ENCODE measurements around the gene ARL3. TPM values are rescaled to one million over a fixed set of nuclear protein-coding genes. Genes with fewer than 3 reads are reported as not detected.
A peak's percentile ranks its signal among the peaks of the same experiment; 100 is the strongest.

The ARL3 gene
- total RNA-seq, 1 experiment from 2014 or later = 16.5 TPM

DNA sequence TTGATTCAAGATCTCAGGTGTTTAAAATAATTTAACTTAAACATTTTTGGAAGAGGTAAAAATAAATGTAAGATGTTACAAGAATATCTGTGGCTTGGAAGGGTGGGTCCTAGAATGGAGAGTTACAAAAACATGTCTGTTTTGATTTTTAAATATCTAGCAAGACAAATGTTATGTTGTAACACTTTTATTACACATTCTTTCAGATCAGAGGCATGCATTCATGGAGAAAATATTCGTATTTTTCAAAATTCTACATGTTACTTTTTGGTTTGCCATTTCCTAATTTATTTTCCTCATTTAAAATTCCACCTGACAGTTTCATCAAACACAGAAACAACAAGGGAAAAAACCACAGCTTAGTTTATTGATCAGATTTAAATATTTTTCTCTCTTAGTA lies 39.5 kb upstream of the ARL3 start:
- H3T11ph ChIP-seq (ENCODE audit: low read length) = no peak overlapping the region
- no CpG with 5 or more reads among the region's 1 CpG for WGBS (ENCODE audit: extremely low coverage, insufficient read length, low lambda C conversion rate)
- H3K23me2 ChIP-seq (ENCODE audit: insufficient read length, low read depth, low read length, poor library complexity, severe bottlenecking) = no peaks in the 10 kb centered on the region
- peak overlapping the region in 1 of 3 experiments; percentile 51; a peak in 4 of 7 replicates for H3K27ac Mint-ChIP-seq
- H3K36me3 Mint-ChIP-seq (ENCODE audit: insufficient read depth in 1 of 3, low read depth in 3 of 3) = no peaks in the 10 kb centered on the region
- no peak overlapping the region for H3K14ac ChIP-seq (ENCODE audit: insufficient read depth, low read length)
- H3K9me3 ChIP-seq (ENCODE audit: control insufficient read depth, low read depth, low read length) = no peaks in the 10 kb centered on the region
- H3K4me1 Mint-ChIP-seq = peaks cover 12 to 20% of the 10 kb centered on the region in 2 experiments
- no peak overlapping the region for H2BK20ac ChIP-seq (ENCODE audit: low read depth, low read length, poor library complexity, severe bottlenecking)
- H3K79me1 ChIP-seq (ENCODE audit: insufficient read depth, low read depth, low read length, poor library complexity, severe bottlenecking) = no peaks in the 10 kb centered on the region
- no peak for DNase-seq
- no peak overlapping the region for H3K9ac ChIP-seq (ENCODE audit: extremely low read depth, insufficient read length, low read length)
- TF ChIP-seq, protein P1, sequence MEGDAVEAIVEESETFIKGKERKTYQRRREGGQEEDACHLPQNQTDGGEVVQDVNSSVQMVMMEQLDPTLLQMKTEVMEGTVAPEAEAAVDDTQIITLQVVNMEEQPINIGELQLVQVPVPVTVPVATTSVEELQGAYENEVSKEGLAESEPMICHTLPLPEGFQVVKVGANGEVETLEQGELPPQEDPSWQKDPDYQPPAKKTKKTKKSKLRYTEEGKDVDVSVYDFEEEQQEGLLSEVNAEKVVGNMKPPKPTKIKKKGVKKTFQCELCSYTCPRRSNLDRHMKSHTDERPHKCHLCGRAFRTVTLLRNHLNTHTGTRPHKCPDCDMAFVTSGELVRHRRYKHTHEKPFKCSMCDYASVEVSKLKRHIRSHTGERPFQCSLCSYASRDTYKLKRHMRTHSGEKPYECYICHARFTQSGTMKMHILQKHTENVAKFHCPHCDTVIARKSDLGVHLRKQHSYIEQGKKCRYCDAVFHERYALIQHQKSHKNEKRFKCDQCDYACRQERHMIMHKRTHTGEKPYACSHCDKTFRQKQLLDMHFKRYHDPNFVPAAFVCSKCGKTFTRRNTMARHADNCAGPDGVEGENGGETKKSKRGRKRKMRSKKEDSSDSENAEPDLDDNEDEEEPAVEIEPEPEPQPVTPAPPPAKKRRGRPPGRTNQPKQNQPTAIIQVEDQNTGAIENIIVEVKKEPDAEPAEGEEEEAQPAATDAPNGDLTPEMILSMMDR (conservative IDR thresholded peaks at IDR 0.05) = no peak
- no peaks in the 10 kb centered on the region for H3K79me2 ChIP-seq (ENCODE audit: insufficient read depth, low read length)
- no peaks in the 10 kb centered on the region for H3K27me3 Mint-ChIP-seq (ENCODE audit: low read depth)
- H4K91ac ChIP-seq (ENCODE audit: insufficient read length, low read depth, low read length) = no peak overlapping the region
- H4K5ac ChIP-seq (ENCODE audit: insufficient read length, low read depth, low read length) = no peak overlapping the region
- H3K18ac ChIP-seq (ENCODE audit: insufficient read length, low read depth, low read length) = no peak overlapping the region
- H3K4me2 ChIP-seq (ENCODE audit: insufficient read depth, insufficient read length, low read length) = no peak overlapping the region
- no peaks in the 10 kb centered on the region for H4K20me1 ChIP-seq (ENCODE audit: control insufficient read depth, insufficient read depth, insufficient read length)
- H3K4me1 ChIP-seq (ENCODE audit: insufficient read depth, low read length) = no peaks in the 10 kb centered on the region
- no peak overlapping the region for H3K4me3 Mint-ChIP-seq
- no peak overlapping the region for H3K4ac ChIP-seq (ENCODE audit: low read depth, low read length)
- no peak overlapping the region for H2BK5ac ChIP-seq (ENCODE audit: insufficient read length, low read length)
- H3K27me3 ChIP-seq (ENCODE audit: insufficient read depth, low read length) = no peaks in the 10 kb centered on the region
- H2BK15ac ChIP-seq (ENCODE audit: low read depth, low read length) = no peak overlapping the region
- no peak overlapping the region for H2AFZ ChIP-seq (ENCODE audit: low read length)
- H3K23ac ChIP-seq (ENCODE audit: insufficient read length, low read depth, low read length) = no peak overlapping the region
- H2BK120ac ChIP-seq (ENCODE audit: low read depth, low read length, poor library complexity, severe bottlenecking) = no peak overlapping the region
- no peak overlapping the region for H3K56ac ChIP-seq (ENCODE audit: insufficient read length, low read depth, low read length)
- peaks cover 0 to 3% of the 10 kb centered on the region in 2 experiments; a peak in 2 of 5 replicates for H3K9me3 Mint-ChIP-seq
- H4K8ac ChIP-seq (replicated peaks; ENCODE audit: insufficient read length, low read depth, low read length) = no peak overlapping the region
- H3K27ac ChIP-seq (ENCODE audit: insufficient read length, low read depth, low read length) = no peak overlapping the region
- no peak overlapping the region for H2AK5ac ChIP-seq (ENCODE audit: insufficient read length, low read length)
- H2BK12ac ChIP-seq (ENCODE audit: insufficient read length, low read depth, low read length) = no peak overlapping the region
